Measurements from ENCODE around the gene MYBL2. TPM values are rescaled to one million over a fixed set of nuclear protein-coding genes. Genes with fewer than 3 reads are reported as not detected.

The MYBL2 gene
- total RNA-seq, 1 experiment from 2014 or later, result 125 TPM

Other genes starting within 250 kb of the MYBL2 start
- 202 and 205 TPM in 2 replicates for gene SRSF6, start 209.2 kb upstream of the MYBL2 start, total RNA-seq (2022)
- 39.7 and 42.3 TPM in 2 replicates for gene L3MBTL1, start 159.4 kb upstream of the MYBL2 start, total RNA-seq (2022)
- 45.6 and 46.5 TPM in 2 replicates for gene SGK2, start 108.1 kb upstream of the MYBL2 start, total RNA-seq (2022)
- 30.2 and 30.8 TPM in 2 replicates for gene IFT52, start 76.2 kb upstream of the MYBL2 start, total RNA-seq (2022)
- not detected in 2 replicates for gene GTSF1L, start 59.9 kb downstream of the MYBL2 start, total RNA-seq (2022)
- not detected in 2 replicates for gene TOX2, start 247.7 kb downstream of the MYBL2 start, total RNA-seq (2022)

All from Calu3 (cell line).